Stimulated activated CD4-positive, alpha-beta T cell treated with anti-CD3 and anti-CD28 coated beads, Interleukin-12 subunit alpha, Interleukin-12 subunit beta, amount 100 ng/mL, for 4 hours (primary cell): ENCODE data around the gene HAPSTR1.

Experiments
- DNase-seq: peaks from one replicate; pipeline ENCODE4 v3.0.0-alpha.2; 2020

HAPSTR1 gene

GRCh38 chr16:9097266-9098219 is 6.1 kb downstream of the HAPSTR1 start:
- DNase-seq: no peak

DNA sequence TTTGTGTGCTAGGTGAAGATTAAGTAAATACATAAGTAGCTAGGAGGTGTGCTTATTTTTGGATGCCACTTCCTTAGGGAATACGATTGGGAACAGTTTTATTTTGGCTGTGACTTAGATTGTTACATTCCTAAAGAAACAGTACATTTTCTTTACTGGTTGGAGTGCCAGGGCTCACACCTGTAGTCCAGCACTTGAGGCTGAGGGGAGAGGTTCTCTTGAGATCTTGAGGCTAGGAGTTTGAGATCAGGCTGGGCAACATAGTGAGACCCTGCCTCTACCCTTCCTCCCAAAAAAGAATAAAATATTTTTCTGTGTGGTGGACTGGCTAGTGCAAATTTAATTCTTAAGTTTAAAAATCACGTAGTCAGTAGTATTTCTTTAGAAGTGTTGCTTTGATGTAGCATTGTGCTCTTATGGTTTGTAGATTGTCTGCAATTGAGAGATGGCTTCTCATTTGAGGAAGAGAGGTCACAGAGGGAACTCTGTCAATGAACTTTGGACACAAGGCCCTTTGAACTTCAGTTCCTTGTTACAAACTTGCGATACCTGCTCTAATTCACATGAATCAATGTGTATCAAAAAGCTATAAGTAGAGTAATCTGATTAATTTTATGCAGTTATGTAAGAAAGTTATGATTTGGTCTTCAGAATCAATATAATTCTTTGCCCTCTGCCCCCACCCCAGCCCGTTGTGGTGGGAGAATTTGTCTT is 7.1 kb downstream of the HAPSTR1 start:
- DNase-seq: no peak

DNA sequence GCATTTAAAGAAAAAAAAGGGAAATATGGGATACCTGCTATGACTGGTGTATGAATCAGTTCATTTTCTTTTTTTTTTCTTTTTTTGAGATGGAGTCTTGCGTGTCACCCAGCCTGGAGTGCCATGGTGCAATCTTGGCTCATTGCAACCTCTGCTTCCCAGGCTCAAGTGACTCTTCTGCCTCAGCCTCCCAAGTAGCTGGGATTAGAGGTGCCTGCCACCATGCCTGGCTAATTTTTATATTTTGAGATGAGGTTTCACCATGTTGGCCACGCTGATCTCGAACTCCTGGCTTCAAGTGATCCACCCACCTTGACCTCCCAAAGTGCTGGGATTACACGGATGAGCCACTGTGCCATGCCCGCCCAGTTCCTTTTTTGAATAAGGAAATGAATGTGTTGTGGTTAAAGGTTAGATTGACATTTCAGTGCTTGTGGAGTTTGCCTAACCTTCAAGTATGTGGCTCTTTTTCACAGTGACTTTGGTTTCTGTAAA is 7.7 kb downstream of the HAPSTR1 start:
- no peak for DNase-seq

- no peak for DNase-seq
These were observed 10.9 kb downstream of the HAPSTR1 start for GRCh38 chr16:9102379-9102778.

DNA sequence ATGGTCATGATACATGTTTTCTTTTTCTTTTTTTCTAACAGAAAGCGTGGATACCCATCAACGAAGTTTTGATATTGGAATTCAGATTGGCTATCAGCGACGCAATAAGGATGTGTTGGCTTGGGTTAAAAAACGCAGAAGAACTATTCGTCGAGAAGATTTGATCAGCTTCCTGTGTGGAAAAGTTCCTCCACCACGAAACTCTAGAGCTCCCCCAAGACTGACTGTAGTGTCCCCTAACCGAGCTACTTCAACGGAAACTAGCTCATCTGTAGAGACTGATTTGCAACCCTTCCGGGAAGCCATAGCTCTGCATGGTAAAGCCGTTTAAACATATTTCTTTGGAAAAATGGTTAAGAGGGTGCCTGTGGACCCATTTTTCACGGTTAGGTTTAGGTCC is 11.5 kb downstream of the HAPSTR1 start:
- no peak for DNase-seq

DNA sequence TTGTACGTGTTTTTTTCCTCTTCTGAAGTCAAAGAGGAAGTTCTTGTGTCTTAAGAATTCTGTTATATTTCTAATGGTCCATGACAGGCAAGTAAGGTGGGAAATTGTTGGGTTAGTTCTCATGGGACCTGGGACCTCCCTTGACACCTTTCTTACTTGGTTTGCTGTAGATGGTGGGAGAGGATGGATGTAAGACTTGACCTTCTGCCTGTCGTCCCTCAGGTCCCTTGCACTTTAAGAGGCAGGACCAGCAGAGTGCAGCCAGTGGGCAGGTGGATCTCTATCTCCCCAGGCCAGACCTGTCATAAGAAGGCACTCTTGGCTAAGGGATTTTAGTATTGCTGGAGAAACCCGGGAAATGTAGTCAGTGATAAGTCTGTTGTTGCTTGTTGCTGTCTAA is 12.1 kb downstream of the HAPSTR1 start:
- no peak for DNase-seq

- DNase-seq: no peak
These were observed 13.7 kb downstream of the HAPSTR1 start for GRCh38 chr16:9105189-9105588.

DNA sequence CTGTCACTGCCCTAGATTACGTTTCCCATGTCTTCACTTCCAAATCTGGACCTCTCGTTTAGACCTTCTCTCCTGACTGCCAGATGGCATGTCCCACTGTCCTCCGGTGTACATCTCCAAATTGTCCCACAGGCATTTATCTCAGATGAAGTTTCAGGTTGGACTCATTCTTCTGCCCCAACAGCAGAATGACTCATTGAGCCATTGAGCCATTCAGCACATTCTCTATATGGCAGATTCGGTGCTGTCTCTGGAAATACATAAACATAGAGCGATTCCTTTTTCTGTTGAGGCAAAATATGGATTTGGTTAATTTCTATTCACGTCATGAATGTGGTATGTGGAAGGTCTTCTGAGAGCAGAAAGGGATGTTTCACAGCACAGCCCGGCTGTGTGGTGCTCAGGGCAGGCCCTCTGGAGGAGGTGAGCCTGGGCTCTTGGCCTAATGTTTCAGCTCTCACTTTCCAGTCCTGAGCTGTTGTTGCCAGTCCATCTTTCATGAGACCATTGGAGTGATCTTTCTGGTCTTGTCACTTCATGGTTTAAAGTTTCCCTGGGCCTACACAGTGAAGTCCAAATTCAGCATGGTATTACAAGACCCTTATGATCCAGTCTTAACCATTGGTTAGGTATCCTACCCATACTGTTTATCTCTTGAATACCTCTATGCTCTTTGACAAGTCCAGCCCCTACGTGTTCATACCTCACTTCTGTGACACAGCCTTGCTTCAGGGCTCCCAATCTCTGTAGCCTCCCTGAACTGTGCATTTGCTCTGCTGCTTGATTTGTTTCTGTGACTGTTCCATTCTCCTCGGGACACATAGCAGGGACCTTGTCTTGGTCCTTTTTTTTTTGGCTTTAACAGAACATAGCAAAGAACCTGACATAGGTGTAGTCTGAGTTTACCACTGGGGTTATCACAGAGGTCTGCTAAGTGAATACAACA is 15.9 kb downstream of the HAPSTR1 start:
- DNase-seq: no peak

- no peak for DNase-seq
These were observed 17.8 kb downstream of the HAPSTR1 start for GRCh38 chr16:9109255-9109654.

DNA sequence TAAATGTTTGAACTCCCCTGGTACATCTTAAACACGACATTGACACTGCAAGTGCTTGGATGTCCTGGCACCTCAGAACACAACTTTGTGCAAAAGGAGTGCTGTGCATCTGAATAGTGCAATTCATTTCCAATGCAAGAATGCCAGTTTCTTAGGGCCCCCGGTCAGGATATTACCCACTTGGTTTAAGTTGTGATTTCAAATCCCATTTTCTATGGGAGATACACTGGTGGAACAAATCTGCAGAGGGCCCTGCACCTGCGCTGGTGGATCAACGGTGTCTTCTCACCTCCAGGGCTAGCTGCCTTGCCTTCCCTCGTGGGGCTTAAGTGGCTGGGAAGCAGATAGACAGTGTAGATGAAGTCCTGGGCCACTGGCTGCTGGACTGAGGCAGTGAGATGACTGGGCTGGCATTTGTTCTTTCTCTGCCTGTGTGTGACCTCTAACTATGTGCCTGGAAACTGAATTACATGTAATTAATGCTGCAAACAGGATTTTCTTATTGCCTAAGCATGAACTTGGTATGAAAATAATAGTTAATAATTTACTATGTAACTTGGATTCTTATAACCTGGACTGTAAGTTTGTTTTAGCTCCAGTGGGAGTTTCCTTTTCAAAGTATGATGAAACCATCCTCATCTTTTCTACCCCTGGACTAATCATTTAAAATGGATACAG is 20.9 kb downstream of the HAPSTR1 start:
- no peak for DNase-seq

- no peak for DNase-seq
These were observed 21.4 kb downstream of the HAPSTR1 start for GRCh38 chr16:9112844-9113186.

- DNase-seq: no peak
These were observed 22.3 kb downstream of the HAPSTR1 start for GRCh38 chr16:9113707-9114106.

- no peak for DNase-seq
These were observed 22.7 kb downstream of the HAPSTR1 start for GRCh38 chr16:9114112-9114511.

GRCh38 chr16:9114842-9115241 is 23.4 kb downstream of the HAPSTR1 start:
- no peak for DNase-seq

- DNase-seq: no peak
These were observed 23.8 kb downstream of the HAPSTR1 start for GRCh38 chr16:9115277-9115676.

DNA sequence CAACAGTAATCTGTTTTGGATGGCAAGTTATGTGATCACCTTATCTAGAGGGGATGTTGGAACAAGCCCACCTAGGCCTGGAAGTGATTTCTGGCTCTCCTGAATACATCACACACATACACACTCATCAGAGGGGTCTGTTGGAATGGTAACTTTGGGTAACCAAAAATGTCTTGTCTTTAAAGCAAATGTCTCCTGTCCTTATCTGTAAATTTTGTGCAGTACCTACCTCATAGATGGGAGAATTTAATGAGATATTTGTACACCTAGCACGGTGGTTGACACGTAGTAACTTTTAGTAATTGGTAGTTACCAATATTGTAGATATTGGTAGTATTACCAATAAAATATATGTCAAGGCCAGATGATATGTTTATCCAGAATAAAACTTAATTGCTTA is 24.7 kb downstream of the HAPSTR1 start:
- no peak for DNase-seq

DNA sequence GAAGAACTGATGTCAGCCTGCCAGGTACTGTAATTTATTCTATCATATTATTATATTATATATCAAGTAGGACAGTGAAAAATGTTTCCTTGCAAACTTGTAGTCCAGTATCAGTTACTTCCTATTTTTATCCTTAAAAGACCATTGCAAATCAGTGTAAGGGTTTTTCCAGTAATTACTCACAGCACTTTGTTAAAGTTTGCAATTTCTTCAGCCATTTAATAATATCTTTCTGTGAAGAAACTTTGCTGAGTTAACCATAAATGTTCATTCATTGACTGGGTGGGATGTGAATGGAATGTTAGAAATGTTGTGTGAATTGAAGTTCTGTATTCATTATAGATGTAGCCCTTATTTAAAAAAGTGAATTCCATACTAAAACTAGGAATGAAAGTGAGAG is 26.7 kb downstream of the HAPSTR1 start:
- no peak for DNase-seq

GRCh38 chr16:9119795-9120194 is 28.4 kb downstream of the HAPSTR1 start:
- DNase-seq: no peak

- no peak for DNase-seq
These were observed 30.9 kb downstream of the HAPSTR1 start for GRCh38 chr16:9122342-9122741.

DNA sequence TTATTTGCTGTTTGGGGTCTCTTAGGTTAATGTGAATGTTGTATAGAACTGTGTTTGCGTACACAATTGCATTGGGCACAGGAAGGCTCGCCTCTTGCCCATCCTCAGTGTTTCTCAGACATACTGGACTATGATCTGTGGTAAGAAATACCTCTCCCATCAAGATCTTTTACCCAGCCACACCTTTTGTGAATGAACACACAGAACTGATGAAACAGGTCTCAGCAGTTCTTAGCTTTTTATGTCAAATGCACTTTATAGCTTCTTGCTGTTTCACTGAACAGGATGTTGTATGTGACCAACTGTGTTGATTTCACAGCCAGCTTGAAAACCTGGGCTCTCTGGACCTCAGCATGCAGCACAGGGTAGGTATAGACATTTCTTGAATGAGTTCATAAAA is 31.5 kb downstream of the HAPSTR1 start:
- DNase-seq: no peak

DNA sequence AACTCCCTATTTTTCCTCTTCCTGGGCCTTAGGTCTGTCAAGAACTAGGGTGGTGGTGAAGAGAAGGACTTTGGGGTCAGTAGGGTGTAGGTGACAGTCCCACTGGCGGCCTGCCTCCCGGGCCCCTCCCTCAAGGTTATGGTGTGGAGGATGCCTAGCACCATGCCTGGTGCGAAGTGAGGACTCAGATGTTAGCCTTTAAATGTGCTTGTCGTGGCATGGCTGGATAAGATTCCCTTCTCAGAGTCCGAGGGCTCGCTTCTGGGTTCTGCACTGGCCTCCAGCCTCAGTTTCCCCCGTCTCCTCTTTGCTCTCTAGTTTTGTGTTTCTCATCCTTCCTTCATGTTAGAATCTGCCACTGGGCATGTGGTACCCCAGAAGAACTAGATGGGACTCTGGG is 32.0 kb downstream of the HAPSTR1 start:
- no peak for DNase-seq

DNA sequence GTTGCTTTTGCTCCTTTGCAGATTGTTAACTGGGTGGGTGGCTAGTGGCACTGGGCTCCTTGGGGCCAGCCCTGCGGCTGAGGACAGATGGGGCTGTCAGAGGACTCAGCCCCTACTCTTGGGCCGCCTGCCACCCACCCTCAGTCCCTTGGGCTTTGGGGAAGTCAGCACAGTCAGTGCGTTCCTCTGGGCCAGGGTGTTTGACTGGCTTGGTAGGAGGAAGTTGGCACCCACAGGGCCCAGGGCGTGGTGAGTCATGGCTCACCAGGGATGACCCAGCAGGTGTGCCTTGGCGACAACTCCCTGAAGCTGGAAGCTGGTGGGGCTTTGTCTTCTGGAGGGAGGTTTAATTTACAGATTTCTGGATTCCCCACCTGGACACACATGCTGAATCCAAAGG is 32.4 kb downstream of the HAPSTR1 start:
- no peak for DNase-seq
